HG03442 (cell line): ENCODE results near the gene KRTAP2-4.
"Not testable (repeated sequence)": the region's sequence is repeated elsewhere in the genome, so short reads cannot be mapped to it uniquely, and the experiment has no call there.

Experiments
- ATAC-seq: cut with Tn5 transposase; IDR thresholded peaks from one replicate; pipeline ENCODE4 v1.9.1; 2021; ENCODE audit warnings: mild to moderate bottlenecking, moderate library complexity; ENCODE audit not compliant: unreplicated experiment

The KRTAP2-4 gene

DNA sequence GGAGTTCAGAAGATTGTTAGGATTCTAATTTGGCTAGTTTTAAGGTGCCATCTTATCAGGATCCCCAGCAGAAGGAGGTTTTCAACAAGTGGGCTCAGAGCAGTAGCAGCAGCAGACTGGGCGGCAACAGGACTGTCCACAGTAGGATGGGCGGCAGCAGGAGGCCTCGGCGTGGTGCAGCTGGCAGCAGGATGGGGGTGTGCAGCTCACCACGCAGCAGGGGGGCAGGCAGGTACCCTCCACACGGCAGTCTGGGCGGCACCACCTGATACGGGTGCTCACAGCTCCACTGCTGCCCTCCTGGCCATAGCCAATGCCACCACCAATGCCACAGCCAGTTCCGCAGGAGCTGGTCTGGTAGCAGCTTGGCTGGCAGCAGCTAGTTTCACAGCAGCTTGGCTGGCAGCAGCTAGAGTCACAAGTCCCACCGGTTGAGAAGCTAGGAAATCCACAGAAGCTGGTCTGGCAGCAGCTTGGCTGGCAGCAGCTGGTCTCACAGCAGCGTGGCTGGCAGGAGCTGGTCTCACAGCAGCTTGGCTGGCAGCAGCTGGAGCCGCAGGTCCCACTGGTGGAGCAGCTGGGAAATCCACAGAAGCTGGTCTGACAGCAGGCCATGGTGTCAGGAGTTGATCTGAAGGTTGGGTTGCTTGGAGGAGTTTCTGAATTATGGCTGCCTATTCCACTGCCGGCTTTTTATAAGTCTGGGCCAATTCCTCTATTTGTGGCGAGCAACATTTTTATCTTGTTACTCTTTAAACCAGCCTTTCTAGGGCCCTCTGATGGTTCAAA lies 24.7 kb downstream of the KRTAP2-4 start, which contains the start of gene KRTAP1-1:
KRTAP1-1 (minus strand) TSS at position 668 of the 789 bp plus-strand sequence; CDS start at position 615, 53 bp downstream.
- not testable (repeated sequence) for ATAC-seq

DNA sequence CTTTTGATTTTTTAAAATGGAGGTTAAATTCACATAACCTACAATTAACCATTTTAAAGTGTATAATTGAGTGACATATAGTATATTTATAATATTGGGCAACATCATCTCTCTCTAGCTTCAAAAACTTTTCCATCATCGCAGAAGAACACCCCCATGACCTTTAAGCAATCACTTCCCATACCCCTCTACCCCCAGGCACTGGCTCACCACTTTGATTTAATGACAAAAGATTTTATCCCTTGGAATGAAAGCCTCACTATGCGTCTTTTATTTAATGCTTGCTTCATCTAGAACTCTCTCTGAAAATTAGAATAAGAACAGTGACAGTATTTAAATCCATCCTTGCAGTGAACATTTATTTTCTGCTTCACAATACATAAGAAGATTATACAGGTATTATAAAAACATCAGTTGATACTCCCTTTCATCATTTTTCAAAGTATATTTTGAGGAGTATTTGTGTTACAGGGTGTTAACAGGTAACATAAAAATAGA lies 27.8 kb downstream of the KRTAP2-4 start:
- ATAC-seq, result no peak

- ATAC-seq, result not testable (repeated sequence)
Observed at GRCh38 chr17:41034346-41034935, 31.2 kb downstream of the KRTAP2-4 start, which contains the start of gene KRTAP1-3. Gene KRTAP1-3 (minus strand): TSS chr17:41034874. CDS start chr17:41034821, 53 bp downstream.

DNA sequence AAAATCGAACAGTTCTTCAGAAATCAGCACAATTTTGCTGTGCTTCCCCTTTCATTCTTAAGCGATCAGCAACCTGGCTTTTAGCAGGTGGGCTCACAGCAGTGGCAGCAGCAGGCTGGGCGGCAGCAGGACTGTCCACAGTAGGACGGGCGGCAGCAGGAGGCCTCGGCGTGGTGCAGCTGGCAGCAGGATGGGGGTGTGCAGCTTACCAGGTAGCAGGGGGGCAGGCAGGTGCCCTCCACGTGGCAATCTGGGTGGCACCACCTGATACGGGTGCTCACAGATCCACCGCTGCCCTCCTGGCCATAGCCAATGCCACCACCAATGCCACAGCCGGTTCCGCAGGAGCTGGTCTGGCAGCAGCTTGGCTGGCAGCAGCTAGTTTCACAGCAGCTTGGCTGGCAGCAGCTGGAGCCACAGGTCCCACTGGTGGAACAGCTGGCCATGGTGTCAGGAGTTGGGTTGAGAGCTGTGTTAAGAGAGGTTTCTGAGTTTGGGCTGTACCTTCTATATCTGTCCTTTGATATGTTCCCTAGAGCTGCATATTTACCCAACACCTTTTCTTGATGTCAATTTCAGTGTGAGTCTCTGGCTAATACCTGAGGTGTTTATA lies 35.9 kb downstream of the KRTAP2-4 start, which contains the start of gene KRTAP1-4:
KRTAP1-4 (minus strand) TSS at position 563 of the 613 bp plus-strand sequence; CDS start at position 446, 117 bp downstream.
- no peak for ATAC-seq

- no peak for ATAC-seq
Observed at GRCh38 chr17:41026715-41027471, 38.8 kb downstream of the KRTAP2-4 start, which contains the start of gene KRTAP1-5. Gene KRTAP1-5 (minus strand): TSS chr17:41027208. CDS start chr17:41027155, 53 bp downstream.

DNA sequence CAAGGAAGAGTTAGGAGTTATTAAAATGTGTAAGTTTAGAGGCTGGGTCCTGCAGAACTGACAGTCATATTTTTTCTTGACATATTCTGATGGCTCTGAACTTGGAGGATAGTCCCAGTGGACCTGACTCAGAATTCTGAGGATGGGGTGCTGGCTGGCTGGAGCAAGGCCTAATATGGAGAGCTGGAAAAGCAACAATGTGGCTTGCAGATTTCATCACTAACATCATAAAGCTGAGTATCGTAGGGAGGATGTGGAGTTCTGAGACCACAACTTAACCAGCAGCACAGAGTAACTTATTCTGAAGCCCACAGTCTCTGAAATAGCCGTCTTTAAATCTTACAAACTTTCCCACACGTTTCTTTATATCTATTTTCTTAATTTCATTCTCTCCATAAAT lies 41.0 kb downstream of the KRTAP2-4 start:
- ATAC-seq, result no peak

GRCh38 chr17:41020336-41020735 lies 45.3 kb downstream of the KRTAP2-4 start:
- ATAC-seq, result no peak

GRCh38 chr17:41019415-41019814 lies 46.3 kb downstream of the KRTAP2-4 start:
- ATAC-seq, result no peak

DNA sequence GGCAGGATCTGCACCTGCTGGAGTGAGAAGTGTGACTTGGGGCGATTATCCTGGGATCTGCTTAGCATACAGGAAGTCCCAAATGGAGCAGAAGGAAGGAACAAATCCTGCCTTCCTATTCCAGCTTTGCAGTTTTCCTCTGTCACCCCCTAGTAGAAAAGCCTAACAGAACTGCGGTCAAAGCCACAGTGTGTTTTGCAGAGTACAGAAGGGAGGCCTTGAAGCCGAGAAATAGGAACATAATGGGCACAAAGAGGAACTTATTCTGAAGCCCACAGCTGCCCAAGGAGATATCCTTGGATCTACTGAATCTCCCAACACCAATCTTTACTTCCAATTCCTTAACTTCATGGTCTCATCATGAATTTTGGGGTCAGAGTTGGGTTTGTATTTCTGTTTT lies 47.1 kb downstream of the KRTAP2-4 start:
- no peak for ATAC-seq

- no peak for ATAC-seq
Observed at GRCh38 chr17:41016578-41017215, 49.0 kb downstream of the KRTAP2-4 start.

DNA sequence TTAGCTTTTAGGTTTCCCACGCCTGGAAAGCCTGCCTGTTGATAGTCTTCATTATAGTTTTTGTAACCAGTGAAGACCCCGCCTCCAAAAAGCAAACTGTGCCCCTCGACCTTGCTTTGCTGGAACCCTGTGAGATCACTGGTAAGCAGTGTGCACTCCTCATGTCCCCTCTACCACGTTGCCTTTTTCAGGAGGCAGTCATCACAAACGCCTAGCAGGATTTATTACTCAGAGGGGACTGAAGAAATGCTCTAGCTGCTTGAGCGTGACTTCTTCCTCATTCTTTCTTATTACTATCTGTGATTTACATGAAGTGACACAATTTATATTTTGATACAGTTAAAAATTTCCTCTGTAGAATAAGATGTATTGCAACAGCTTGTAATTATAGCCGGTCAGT lies 50.2 kb downstream of the KRTAP2-4 start:
- no peak for ATAC-seq
